GM23338 (cell line): ENCODE data around the gene SENP8. TPM values are rescaled to one million over a fixed set of nuclear protein-coding genes. Genes with fewer than 3 reads are reported as not detected.

Source experiments
- ATAC-seq: fragments of 200-7000 bp; cut with Tn5 transposase; 3 replicates; pipeline ENCODE4 v1.9.1; 2020
- DNase-seq: peaks from one replicate; pipeline ENCODE4 v3.0.0-alpha.2; 2015; ENCODE audit warnings: low spot score
- H2AFZ ChIP-seq: fragments of 200-600 bp; sonication (generic); 2 replicates; pipeline ENCODE4 v1.8.0; 2016; ENCODE audit warnings: antibody characterized with exemption, mild to moderate bottlenecking, moderate library complexity
- H3F3A ChIP-seq: fragments of 200-600 bp; sonication (generic); replicated peaks from 2 replicates; pipeline ENCODE4 v1.8.0; 2017; ENCODE audit warnings: antibody characterized with exemption, mixed run types, low read depth
- H3K27ac ChIP-seq: fragments of 200-600 bp; sonication (generic); 2 replicates; pipeline ENCODE4 v1.6.1; 2016; ENCODE audit warnings: low read depth
- H3K27me3 ChIP-seq: fragments of 200-600 bp; sonication (generic); 2 replicates; pipeline ENCODE4 v1.8.0; 2016; ENCODE audit warnings: mild to moderate bottlenecking, mixed run types, moderate library complexity; ENCODE audit not compliant: insufficient read depth
- H3K36me3 ChIP-seq: fragments of 200-600 bp; sonication (generic); 2 replicates; pipeline ENCODE4 v1.8.0; 2016; ENCODE audit warnings: mild to moderate bottlenecking; ENCODE audit not compliant: insufficient read depth
- H3K4me1 ChIP-seq: fragments of 200-600 bp; sonication (generic); 2 replicates; pipeline ENCODE4 v1.8.0; 2016; ENCODE audit warnings: mild to moderate bottlenecking, moderate library complexity; ENCODE audit not compliant: insufficient read depth
- H3K4me2 ChIP-seq: fragments of 200-600 bp; sonication (generic); 2 replicates; pipeline ENCODE4 v1.7.1; 2017; ENCODE audit warnings: mixed run types
- H3K4me3 ChIP-seq: fragments of 200-600 bp; sonication (generic); 2 replicates; pipeline ENCODE4 v1.6.1; 2016; ENCODE audit warnings: mixed run types
- H3K79me2 ChIP-seq: fragments of 200-600 bp; sonication (generic); replicated peaks from 2 replicates; pipeline ENCODE4 v1.8.0; 2017; ENCODE audit warnings: mild to moderate bottlenecking; ENCODE audit not compliant: insufficient read depth
- H3K9me2 ChIP-seq: fragments of 200-600 bp; sonication (generic); 2 replicates; pipeline ENCODE4 v1.8.0; 2017; ENCODE audit not compliant: insufficient read depth
- H4K20me1 ChIP-seq: fragments of 200-600 bp; sonication (generic); replicated peaks from 2 replicates; pipeline ENCODE4 v1.8.0; 2017; ENCODE audit warnings: mild to moderate bottlenecking; ENCODE audit not compliant: insufficient read depth
- H3K27ac Mint-ChIP-seq: 2 replicates; pipeline ENCODE4 v1.8.0; 2020; ENCODE audit warnings: inconsistent platforms, mild to moderate bottlenecking, moderate library complexity, mixed read lengths
- H3K27me3 Mint-ChIP-seq: 3 replicates; pipeline ENCODE4 v1.8.0; 2022; ENCODE audit warnings: low read depth, mild to moderate bottlenecking, moderate library complexity, mixed read lengths, inconsistent platforms; ENCODE audit not compliant: insufficient read depth, poor library complexity
- H3K36me3 Mint-ChIP-seq: 3 replicates; pipeline ENCODE4 v1.8.0; 2021; ENCODE audit warnings: low read depth, mild to moderate bottlenecking, inconsistent platforms, moderate library complexity, mixed read lengths
- H3K4me1 Mint-ChIP-seq: 3 replicates; pipeline ENCODE4 v1.8.0; 2020; ENCODE audit warnings: mild to moderate bottlenecking, inconsistent platforms, mixed read lengths
- H3K4me3 Mint-ChIP-seq: 3 replicates; pipeline ENCODE4 v1.8.0; 2021; ENCODE audit warnings: moderate library complexity, mild to moderate bottlenecking, inconsistent platforms, mixed read lengths
- H3K9me3 Mint-ChIP-seq: 3 replicates; pipeline ENCODE4 v1.8.0; 2020; ENCODE audit warnings: moderate library complexity, mild to moderate bottlenecking, inconsistent platforms, mixed read lengths
- CREB1 ChIP-seq: fragments of 250-450 bp; sonication (Bioruptor Pico); IDR thresholded peaks from 2 replicates; pipeline ENCODE4 v1.5.0; 2020; ENCODE audit warnings: low read depth, mild to moderate bottlenecking, moderate library complexity
- EZH2 ChIP-seq: fragments of 200-600 bp; sonication (generic); IDR thresholded peaks from one replicate; pipeline ENCODE4 v1.8.0; 2017; ENCODE audit warnings: antibody characterized with exemption, mild to moderate bottlenecking, low read depth; ENCODE audit not compliant: unreplicated experiment
- JUNB ChIP-seq: IDR thresholded peaks from one replicate; pipeline ENCODE4 v1.6.1; 2016; ENCODE audit warnings: antibody characterized with exemption; ENCODE audit not compliant: unreplicated experiment
- NANOG ChIP-seq: IDR thresholded peaks from 2 replicates; pipeline ENCODE4 v1.6.1; 2016; ENCODE audit warnings: antibody characterized with exemption, borderline replicate concordance
- POLR2AphosphoS5 ChIP-seq: IDR thresholded peaks from 2 replicates; pipeline ENCODE4 v1.6.1; 2016; ENCODE audit warnings: antibody characterized with exemption, low read depth
- STAT1 ChIP-seq: IDR thresholded peaks from one replicate; pipeline ENCODE4 v1.6.1; 2016; ENCODE audit warnings: antibody characterized with exemption; ENCODE audit not compliant: unreplicated experiment
- ZNF114 ChIP-seq: fragments of 250-450 bp; sonication (Bioruptor Pico); IDR thresholded peaks from 2 replicates; pipeline ENCODE4 v1.5.0; 2020; ENCODE audit warnings: mild to moderate bottlenecking, moderate library complexity
- polyA plus RNA-seq: library from polyadenylated mRNA; unstranded; fragments of >200 nt; fragmentation: Nextera tagmentation; extraction: Ambion mirVana; gene quantifications from 2 replicates; pipeline ENCODE4 v1.2.1, GENCODE V29; 2016
- total RNA-seq: library from RNA; depleted of rRNA; stranded (reverse); fragments of >200 nt; shearing (Covaris generic); gene quantifications from 2 replicates; pipeline ENCODE4 v1.2.3, GENCODE V29; 2014
- TF ChIP-seq, protein P1 (sequence below): fragments of 250-450 bp; sonication (Bioruptor Pico); IDR thresholded peaks from 2 replicates; pipeline ENCODE4 v1.5.0; 2020; ENCODE audit warnings: mild to moderate bottlenecking, moderate library complexity
- TF ChIP-seq, protein P2 (sequence below): IDR thresholded peaks from one replicate; pipeline ENCODE4 v1.6.1; 2018; ENCODE audit warnings: antibody characterized with exemption; ENCODE audit not compliant: unreplicated experiment
- TF ChIP-seq, protein P3 (sequence below): IDR thresholded peaks from 2 replicates; pipeline ENCODE4 v1.6.1; 2016; ENCODE audit warnings: antibody characterized with exemption

The SENP8 gene
- total and polyA plus RNA-seq, 2 experiments from 2014 or later: 3.1 to 7.7 TPM

DNA sequence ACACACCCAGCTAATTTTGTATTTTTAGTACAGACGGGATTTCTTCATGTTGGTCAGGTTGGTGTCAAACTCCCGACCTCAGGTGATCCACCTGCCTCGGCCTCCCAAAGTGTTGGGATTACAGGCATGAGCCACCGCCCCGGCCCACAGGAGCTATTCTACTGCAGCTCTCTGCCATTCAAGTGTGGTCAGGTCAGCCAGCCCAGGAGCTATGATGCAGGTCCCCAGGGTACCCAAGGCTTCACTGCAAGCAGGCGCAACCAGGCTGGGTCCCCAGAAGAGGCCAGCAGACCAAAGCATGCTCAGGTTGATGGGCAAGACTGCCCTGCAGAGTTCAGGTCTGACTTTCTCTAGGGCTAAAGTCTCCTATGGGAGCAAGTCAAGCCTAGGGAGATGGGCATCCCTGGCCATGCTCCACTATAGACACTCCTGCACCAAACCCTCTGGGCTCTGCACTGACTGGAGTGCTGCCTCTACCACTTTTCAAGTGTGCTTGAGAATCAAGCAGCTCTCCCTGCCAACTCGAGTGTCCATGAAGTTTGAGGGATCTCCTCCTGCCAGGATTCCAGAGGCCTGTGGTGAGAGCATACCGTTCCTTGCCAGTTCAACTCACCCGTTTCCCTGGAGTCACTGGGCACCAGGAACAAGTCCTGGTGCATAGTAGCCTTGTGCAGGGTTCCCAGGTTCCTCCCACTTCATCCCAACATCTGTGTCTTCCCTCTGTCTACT, 31.1 kb upstream of the SENP8 start:
- no peaks in the 10 kb centered on the region for H3K36me3 ChIP-seq
- 0 out of 2 replicates have a peak, but pooled peaks cover 7% of the 10 kb centered on the region for H3K79me2 ChIP-seq
- Mint-ChIP-seq H3K27me3 (peaks cover 2% of the 10 kb centered on the region), H3K9me3 (peaks cover 9% of the 10 kb centered on the region; the same call in 2 of the 3 replicates), H3K4me3 (no peak overlapping the region), H3K27ac (no peak overlapping the region), H3K4me1 (no peaks in the 10 kb centered on the region), H3K36me3 (peaks cover 6% of the 10 kb centered on the region; the same call in 2 of the 3 replicates)
- H3F3A ChIP-seq: no peaks in the 10 kb centered on the region
- no peaks in the 10 kb centered on the region for H4K20me1 ChIP-seq
- no peak overlapping the region for H3K4me3 ChIP-seq
- no peak for ATAC-seq
- TF ChIP-seq JUNB (no peak), ZNF114 (CRISPR knock-in tag) (no peak), NANOG (no peak), EZH2 (no peak), POLR2AphosphoS5 (no peak), STAT1 (no peak), CREB1 (CRISPR knock-in tag) (no peak)
- TF ChIP-seq, protein P1, sequence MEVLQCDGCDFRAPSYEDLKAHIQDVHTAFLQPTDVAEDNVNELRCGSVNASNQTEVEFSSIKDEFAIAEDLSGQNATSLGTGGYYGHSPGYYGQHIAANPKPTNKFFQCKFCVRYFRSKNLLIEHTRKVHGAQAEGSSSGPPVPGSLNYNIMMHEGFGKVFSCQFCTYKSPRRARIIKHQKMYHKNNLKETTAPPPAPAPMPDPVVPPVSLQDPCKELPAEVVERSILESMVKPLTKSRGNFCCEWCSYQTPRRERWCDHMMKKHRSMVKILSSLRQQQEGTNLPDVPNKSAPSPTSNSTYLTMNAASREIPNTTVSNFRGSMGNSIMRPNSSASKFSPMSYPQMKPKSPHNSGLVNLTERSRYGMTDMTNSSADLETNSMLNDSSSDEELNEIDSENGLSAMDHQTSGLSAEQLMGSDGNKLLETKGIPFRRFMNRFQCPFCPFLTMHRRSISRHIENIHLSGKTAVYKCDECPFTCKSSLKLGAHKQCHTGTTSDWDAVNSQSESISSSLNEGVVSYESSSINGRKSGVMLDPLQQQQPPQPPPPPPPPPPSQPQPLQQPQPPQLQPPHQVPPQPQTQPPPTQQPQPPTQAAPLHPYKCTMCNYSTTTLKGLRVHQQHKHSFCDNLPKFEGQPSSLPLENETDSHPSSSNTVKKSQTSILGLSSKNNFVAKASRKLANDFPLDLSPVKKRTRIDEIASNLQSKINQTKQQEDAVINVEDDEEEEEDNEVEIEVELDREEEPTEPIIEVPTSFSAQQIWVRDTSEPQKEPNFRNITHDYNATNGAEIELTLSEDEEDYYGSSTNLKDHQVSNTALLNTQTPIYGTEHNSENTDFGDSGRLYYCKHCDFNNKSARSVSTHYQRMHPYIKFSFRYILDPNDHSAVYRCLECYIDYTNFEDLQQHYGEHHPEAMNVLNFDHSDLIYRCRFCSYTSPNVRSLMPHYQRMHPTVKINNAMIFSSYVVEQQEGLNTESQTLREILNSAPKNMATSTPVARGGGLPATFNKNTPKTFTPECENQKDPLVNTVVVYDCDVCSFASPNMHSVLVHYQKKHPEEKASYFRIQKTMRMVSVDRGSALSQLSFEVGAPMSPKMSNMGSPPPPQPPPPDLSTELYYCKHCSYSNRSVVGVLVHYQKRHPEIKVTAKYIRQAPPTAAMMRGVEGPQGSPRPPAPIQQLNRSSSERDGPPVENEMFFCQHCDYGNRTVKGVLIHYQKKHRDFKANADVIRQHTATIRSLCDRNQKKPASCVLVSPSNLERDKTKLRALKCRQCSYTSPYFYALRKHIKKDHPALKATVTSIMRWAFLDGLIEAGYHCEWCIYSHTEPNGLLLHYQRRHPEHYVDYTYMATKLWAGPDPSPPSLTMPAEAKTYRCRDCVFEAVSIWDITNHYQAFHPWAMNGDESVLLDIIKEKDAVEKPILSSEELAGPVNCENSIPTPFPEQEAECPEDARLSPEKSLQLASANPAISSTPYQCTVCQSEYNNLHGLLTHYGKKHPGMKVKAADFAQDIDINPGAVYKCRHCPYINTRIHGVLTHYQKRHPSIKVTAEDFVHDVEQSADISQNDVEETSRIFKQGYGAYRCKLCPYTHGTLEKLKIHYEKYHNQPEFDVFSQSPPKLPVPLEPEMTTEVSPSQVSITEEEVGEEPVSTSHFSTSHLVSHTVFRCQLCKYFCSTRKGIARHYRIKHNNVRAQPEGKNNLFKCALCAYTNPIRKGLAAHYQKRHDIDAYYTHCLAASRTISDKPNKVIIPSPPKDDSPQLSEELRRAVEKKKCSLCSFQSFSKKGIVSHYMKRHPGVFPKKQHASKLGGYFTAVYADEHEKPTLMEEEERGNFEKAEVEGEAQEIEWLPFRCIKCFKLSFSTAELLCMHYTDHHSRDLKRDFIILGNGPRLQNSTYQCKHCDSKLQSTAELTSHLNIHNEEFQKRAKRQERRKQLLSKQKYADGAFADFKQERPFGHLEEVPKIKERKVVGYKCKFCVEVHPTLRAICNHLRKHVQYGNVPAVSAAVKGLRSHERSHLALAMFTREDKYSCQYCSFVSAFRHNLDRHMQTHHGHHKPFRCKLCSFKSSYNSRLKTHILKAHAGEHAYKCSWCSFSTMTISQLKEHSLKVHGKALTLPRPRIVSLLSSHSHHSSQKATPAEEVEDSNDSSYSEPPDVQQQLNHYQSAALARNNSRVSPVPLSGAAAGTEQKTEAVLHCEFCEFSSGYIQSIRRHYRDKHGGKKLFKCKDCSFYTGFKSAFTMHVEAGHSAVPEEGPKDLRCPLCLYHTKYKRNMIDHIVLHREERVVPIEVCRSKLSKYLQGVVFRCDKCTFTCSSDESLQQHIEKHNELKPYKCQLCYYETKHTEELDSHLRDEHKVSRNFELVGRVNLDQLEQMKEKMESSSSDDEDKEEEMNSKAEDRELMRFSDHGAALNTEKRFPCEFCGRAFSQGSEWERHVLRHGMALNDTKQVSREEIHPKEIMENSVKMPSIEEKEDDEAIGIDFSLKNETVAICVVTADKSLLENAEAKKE (CRISPR knock-in tag): no peak
- TF ChIP-seq, protein P2, sequence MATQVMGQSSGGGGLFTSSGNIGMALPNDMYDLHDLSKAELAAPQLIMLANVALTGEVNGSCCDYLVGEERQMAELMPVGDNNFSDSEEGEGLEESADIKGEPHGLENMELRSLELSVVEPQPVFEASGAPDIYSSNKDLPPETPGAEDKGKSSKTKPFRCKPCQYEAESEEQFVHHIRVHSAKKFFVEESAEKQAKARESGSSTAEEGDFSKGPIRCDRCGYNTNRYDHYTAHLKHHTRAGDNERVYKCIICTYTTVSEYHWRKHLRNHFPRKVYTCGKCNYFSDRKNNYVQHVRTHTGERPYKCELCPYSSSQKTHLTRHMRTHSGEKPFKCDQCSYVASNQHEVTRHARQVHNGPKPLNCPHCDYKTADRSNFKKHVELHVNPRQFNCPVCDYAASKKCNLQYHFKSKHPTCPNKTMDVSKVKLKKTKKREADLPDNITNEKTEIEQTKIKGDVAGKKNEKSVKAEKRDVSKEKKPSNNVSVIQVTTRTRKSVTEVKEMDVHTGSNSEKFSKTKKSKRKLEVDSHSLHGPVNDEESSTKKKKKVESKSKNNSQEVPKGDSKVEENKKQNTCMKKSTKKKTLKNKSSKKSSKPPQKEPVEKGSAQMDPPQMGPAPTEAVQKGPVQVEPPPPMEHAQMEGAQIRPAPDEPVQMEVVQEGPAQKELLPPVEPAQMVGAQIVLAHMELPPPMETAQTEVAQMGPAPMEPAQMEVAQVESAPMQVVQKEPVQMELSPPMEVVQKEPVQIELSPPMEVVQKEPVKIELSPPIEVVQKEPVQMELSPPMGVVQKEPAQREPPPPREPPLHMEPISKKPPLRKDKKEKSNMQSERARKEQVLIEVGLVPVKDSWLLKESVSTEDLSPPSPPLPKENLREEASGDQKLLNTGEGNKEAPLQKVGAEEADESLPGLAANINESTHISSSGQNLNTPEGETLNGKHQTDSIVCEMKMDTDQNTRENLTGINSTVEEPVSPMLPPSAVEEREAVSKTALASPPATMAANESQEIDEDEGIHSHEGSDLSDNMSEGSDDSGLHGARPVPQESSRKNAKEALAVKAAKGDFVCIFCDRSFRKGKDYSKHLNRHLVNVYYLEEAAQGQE: no peak
- TF ChIP-seq, protein P3, sequence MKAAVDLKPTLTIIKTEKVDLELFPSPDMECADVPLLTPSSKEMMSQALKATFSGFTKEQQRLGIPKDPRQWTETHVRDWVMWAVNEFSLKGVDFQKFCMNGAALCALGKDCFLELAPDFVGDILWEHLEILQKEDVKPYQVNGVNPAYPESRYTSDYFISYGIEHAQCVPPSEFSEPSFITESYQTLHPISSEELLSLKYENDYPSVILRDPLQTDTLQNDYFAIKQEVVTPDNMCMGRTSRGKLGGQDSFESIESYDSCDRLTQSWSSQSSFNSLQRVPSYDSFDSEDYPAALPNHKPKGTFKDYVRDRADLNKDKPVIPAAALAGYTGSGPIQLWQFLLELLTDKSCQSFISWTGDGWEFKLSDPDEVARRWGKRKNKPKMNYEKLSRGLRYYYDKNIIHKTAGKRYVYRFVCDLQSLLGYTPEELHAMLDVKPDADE: no peak
- H3K27me3 ChIP-seq: no peaks in the 10 kb centered on the region
- DNase-seq: no peak
- no peak overlapping the region for H3K4me2 ChIP-seq
- no peak overlapping the region for H2AFZ ChIP-seq
- H3K9me2 ChIP-seq: no peaks in the 10 kb centered on the region; the same call in 1 of the 2 replicates
- H3K27ac ChIP-seq: no peak overlapping the region
- no peaks in the 10 kb centered on the region for H3K4me1 ChIP-seq
